ENCODE measurements around the gene PSAT1.

- TF ChIP-seq POLR2A (IDR thresholded peaks at IDR 0.05): no peak
- TF ChIP-seq CTCF (IDR thresholded peaks at IDR 0.05): no peak
These were observed 2.4 kb upstream of the PSAT1 start for GRCh38 chr9:78294290-78295176.

Data from testis (tissue), 2 donors.